Esophagus squamous epithelium (tissue), 5 donors: Measurements from ENCODE around the gene KLHL5. TPM values are rescaled to one million over a fixed set of nuclear protein-coding genes. Genes with fewer than 3 reads are reported as not detected.

Experiments used
- DNase-seq: peaks from one replicate; lab custom pipeline; 2025; lab: John Stamatoyannopoulos, UW
- H3K27ac ChIP-seq, 4 donors: fragments of 200-600 bp; sonication (generic); one replicate each; pipeline ENCODE4 v1.5.1; 2016 to 2019; ENCODE audit warnings: mild to moderate bottlenecking in 1 of 4
- H3K27me3 ChIP-seq, 4 donors: fragments of 200-600 bp; sonication (generic); 1 replicate in 3 of 4; 2 replicates in 1 of 4; pipeline versions ENCODE4 v1.5.1 to v1.6.0; 2017 to 2021; ENCODE audit warnings: antibody characterized with exemption in 1 of 4
- H3K36me3 ChIP-seq, 3 donors: fragments of 200-600 bp; sonication (generic); one replicate each; pipeline ENCODE4 v1.5.1; 2016 to 2019
- H3K4me1 ChIP-seq, 3 donors: fragments of 200-600 bp; sonication (generic); one replicate each; pipeline ENCODE4 v1.5.1; 2017 to 2019
- H3K4me3 ChIP-seq, 4 donors: fragments of 200-600 bp; sonication (generic); 1 replicate in 3 of 4; 2 replicates in 1 of 4; pipeline ENCODE4 v1.5.1; 2016 to 2019; ENCODE audit warnings: mild to moderate bottlenecking in 2 of 4, moderate library complexity in 1 of 4
- H3K9me3 ChIP-seq, 3 donors: fragments of 200-600 bp; sonication (generic); one replicate each; pipeline ENCODE4 v1.5.1; 2016 to 2019
- CTCF ChIP-seq, 6 experiments: fragments of 450-650 bp in 4 of 6; fragments of 200-600 bp in 2 of 6; sonication (generic) in 2 of 6; IDR thresholded peaks; one replicate each; pipeline ENCODE4 v1.5.1; 2016 to 2019; ENCODE audit warnings: antibody characterized with exemption in 6 of 6, mild to moderate bottlenecking in 4 of 6, moderate library complexity in 4 of 6
- POLR2A ChIP-seq, 4 donors: fragments of 450-650 bp; IDR thresholded peaks; one replicate each; pipeline ENCODE4 v1.6.1; 2017; ENCODE audit warnings: antibody characterized with exemption in 4 of 4, mild to moderate bottlenecking in 4 of 4, moderate library complexity in 3 of 4
- WGBS, 2 donors: methylation state at CpG; one replicate each; pipeline ENCODE4 v1.1.5; 2018; 5-methylcytosine and 5-hydroxymethylcytosine counted together
- intact Hi-C: fragments of 100-400 bp; cut with DNase I; formaldehyde crosslinking; loops from one replicate; pipeline ENCODE4 v1.15.0; 2022
- total RNA-seq, 4 donors: library from RNA; depleted of rRNA; stranded (reverse); fragments of >200 nt; gene quantifications; one replicate each; pipeline ENCODE4 v1.1.0, GENCODE V29; 2016
- donor health status: DM: yes; HTN: yes; CAD: no.

The KLHL5 gene
- total RNA-seq, 4 donors from 2014 or later: 4.6 to 47.3 (median 18.9) TPM

- Histone ChIP-seq H3K9me3 (no peaks in the 10 kb centered on the region), H3K4me3 (no peak overlapping the region), H3K27ac (no peak overlapping the region), H3K36me3 (no peaks in the 10 kb centered on the region), H3K27me3 (no peaks in the 10 kb centered on the region), H3K4me1 (peaks cover 0 to 20% (median 0%) of the 10 kb centered on the region in 3 donors)
- intact Hi-C loops: no loop called here
- TF ChIP-seq CTCF (IDR thresholded peaks at IDR 0.05): no peak
- TF ChIP-seq POLR2A (IDR thresholded peaks at IDR 0.05): no peak
- no peak for DNase-seq
- WGBS, 2 donors: 90 to 96% methylated on average over 4 of the region's 4 CpGs
Measured at GRCh38 chr4:39053983-39054382, 8.0 kb upstream of the KLHL5 start.

GRCh38 chr4:39054497-39054896 is 7.5 kb upstream of the KLHL5 start:
- Histone ChIP-seq H3K27ac (no peak overlapping the region), H3K27me3 (no peaks in the 10 kb centered on the region), H3K9me3 (no peaks in the 10 kb centered on the region), H3K36me3 (no peaks in the 10 kb centered on the region), H3K4me3 (no peak overlapping the region), H3K4me1 (peaks cover 0 to 20% (median 0%) of the 10 kb centered on the region in 3 donors)
- TF ChIP-seq CTCF (IDR thresholded peaks at IDR 0.05) (no peak), POLR2A (IDR thresholded peaks at IDR 0.05) (no peak)
- DNase-seq: no peak
- 84 to 88% methylated on average over 3 of the region's 3 CpGs for WGBS, 2 donors
- intact Hi-C loops: no loop called here

GRCh38 chr4:39056023-39056422 is 6.0 kb upstream of the KLHL5 start:
- peaks cover 0 to 12% (median 0%) of the 10 kb centered on the region in 3 donors for H3K4me1 ChIP-seq
- 90 to 92% methylated on average over 5 of the region's 5 CpGs for WGBS, 2 donors
- TF ChIP-seq POLR2A (IDR thresholded peaks at IDR 0.05): no peak
- H3K9me3 ChIP-seq: no peaks in the 10 kb centered on the region
- no peaks in the 10 kb centered on the region for H3K36me3 ChIP-seq
- no peak overlapping the region for H3K27ac ChIP-seq
- H3K4me3 ChIP-seq: no peak overlapping the region
- DNase-seq: no peak
- no peaks in the 10 kb centered on the region for H3K27me3 ChIP-seq
- intact Hi-C loops: no loop called here

GRCh38 chr4:39061457-39061856 is 575 bp upstream of the KLHL5 start:
- Histone ChIP-seq H3K27ac (no peak overlapping the region), H3K9me3 (no peaks in the 10 kb centered on the region), H3K4me3 (no peak overlapping the region), H3K4me1 (peaks cover 0 to 10% (median 0%) of the 10 kb centered on the region in 3 donors), H3K36me3 (no peaks in the 10 kb centered on the region), H3K27me3 (no peaks in the 10 kb centered on the region)
- intact Hi-C loops: no loop called here
- TF ChIP-seq POLR2A (IDR thresholded peaks at IDR 0.05) (no peak), CTCF (IDR thresholded peaks at IDR 0.05) (no peak)
- WGBS, 2 donors: 94 to 95% methylated on average over 1 of the region's 1 CpG
- no peak for DNase-seq

GRCh38 chr4:39062770-39063097 is 702 bp downstream of the KLHL5 start:
- TF ChIP-seq POLR2A (IDR thresholded peaks at IDR 0.05) (no peak), CTCF (IDR thresholded peaks at IDR 0.05) (no peak)
- intact Hi-C loops: no loop called here
- WGBS, 2 donors: 83 to 89% methylated on average over 4 of the region's 4 CpGs

GRCh38 chr4:39063430-39063829 is 1.4 kb downstream of the KLHL5 start:
- Histone ChIP-seq H3K27me3 (no peaks in the 10 kb centered on the region), H3K9me3 (no peaks in the 10 kb centered on the region), H3K36me3 (no peaks in the 10 kb centered on the region), H3K27ac (no peak overlapping the region), H3K4me1 (peaks cover 0 to 21% (median 0%) of the 10 kb centered on the region in 3 donors), H3K4me3 (no peak overlapping the region)
- intact Hi-C loops: no loop called here
- no peak for TF ChIP-seq POLR2A (IDR thresholded peaks at IDR 0.05)
- no peak for TF ChIP-seq CTCF (IDR thresholded peaks at IDR 0.05)
- DNase-seq: no peak

More at GRCh38 chr4:39062770-39063097, 702 bp downstream of the KLHL5 start:
- Histone ChIP-seq H3K4me1 (peaks cover 0 to 19% (median 0%) of the 10 kb centered on the region in 3 donors), H3K27me3 (no peaks in the 10 kb centered on the region), H3K27ac (no peak overlapping the region), H3K4me3 (no peak overlapping the region), H3K9me3 (no peaks in the 10 kb centered on the region), H3K36me3 (no peaks in the 10 kb centered on the region)
- DNase-seq: no peak
